ENCODE data around the gene TRIM45. TPM values are rescaled to one million over a fixed set of nuclear protein-coding genes. Genes with fewer than 3 reads are reported as not detected.
"Not testable (repeated sequence)": the region's sequence is repeated elsewhere in the genome, so short reads cannot be mapped to it uniquely, and the experiment has no call there.

The TRIM45 gene
- total RNA-seq, 1 donor from 2014 or later, result 6.7 TPM

DNA sequence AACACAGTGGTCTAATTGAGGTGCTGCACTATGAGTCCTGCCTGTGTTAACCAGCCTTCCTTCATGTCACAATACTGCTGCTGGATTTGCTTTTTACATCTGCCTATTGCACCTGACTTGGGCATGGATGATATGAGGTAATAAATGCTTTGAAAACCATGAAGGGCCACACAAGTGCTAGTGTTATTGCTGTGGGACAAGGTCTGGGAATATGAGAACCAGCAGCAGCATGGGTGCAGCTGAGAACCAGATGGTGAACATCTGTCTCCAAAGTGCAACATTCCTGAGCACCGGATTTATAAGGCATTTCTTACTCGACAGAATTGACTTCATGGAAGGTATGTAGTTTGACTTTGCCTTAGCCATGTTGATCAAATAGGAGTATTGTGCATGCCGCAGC, 16.6 kb downstream of the TRIM45 start:
- TF ChIP-seq CTCF (IDR thresholded peaks at IDR 0.05; ENCODE audit: partially characterized antibody, unreplicated experiment), result no peak
- no peak overlapping the region for H3K27ac Mint-ChIP-seq (ENCODE audit: unreplicated experiment)
- H3K36me3 Mint-ChIP-seq (ENCODE audit: unreplicated experiment), result peaks cover 7% of the 10 kb centered on the region
- H3K9me3 Mint-ChIP-seq (ENCODE audit: unreplicated experiment), result peaks cover 3% of the 10 kb centered on the region
- H3K27me3 Mint-ChIP-seq (ENCODE audit: unreplicated experiment), result peaks cover 9% of the 10 kb centered on the region
- no peak overlapping the region for H3K4me3 Mint-ChIP-seq (ENCODE audit: unreplicated experiment)
- peaks cover 5% of the 10 kb centered on the region for H3K4me1 Mint-ChIP-seq (ENCODE audit: low read depth, unreplicated experiment)
- no peak for DNase-seq

- H3K4me3 Mint-ChIP-seq (ENCODE audit: unreplicated experiment); H3K27ac Mint-ChIP-seq (ENCODE audit: unreplicated experiment); H3K36me3 Mint-ChIP-seq (ENCODE audit: unreplicated experiment): not testable (repeated sequence)
Measured at GRCh38 chr1:117101858-117102257, 19.7 kb downstream of the TRIM45 start.

GRCh38 chr1:117101334-117101733, 20.2 kb downstream of the TRIM45 start:
- Mint-ChIP-seq H3K4me1 (ENCODE audit: low read depth, unreplicated experiment) (peaks cover 5% of the 10 kb centered on the region), H3K9me3 (ENCODE audit: unreplicated experiment) (peaks cover 2% of the 10 kb centered on the region), H3K27me3 (ENCODE audit: unreplicated experiment) (no peaks in the 10 kb centered on the region), H3K36me3 (ENCODE audit: unreplicated experiment) (no peaks in the 10 kb centered on the region), H3K4me3 (ENCODE audit: unreplicated experiment) (no peak overlapping the region), H3K27ac (ENCODE audit: unreplicated experiment) (no peak overlapping the region)
- TF ChIP-seq CTCF (IDR thresholded peaks at IDR 0.05; ENCODE audit: partially characterized antibody, unreplicated experiment), result no peak
- DNase-seq, result no peak

More at GRCh38 chr1:117101858-117102257, 19.7 kb downstream of the TRIM45 start:
- not testable (repeated sequence) for DNase-seq; H3K4me1 Mint-ChIP-seq (ENCODE audit: low read depth, unreplicated experiment); H3K9me3 Mint-ChIP-seq (ENCODE audit: unreplicated experiment); H3K27me3 Mint-ChIP-seq (ENCODE audit: unreplicated experiment)

GRCh38 chr1:117098287-117098890, 23.2 kb downstream of the TRIM45 start:
- H3K27ac Mint-ChIP-seq (ENCODE audit: unreplicated experiment), result no peak overlapping the region

DNA sequence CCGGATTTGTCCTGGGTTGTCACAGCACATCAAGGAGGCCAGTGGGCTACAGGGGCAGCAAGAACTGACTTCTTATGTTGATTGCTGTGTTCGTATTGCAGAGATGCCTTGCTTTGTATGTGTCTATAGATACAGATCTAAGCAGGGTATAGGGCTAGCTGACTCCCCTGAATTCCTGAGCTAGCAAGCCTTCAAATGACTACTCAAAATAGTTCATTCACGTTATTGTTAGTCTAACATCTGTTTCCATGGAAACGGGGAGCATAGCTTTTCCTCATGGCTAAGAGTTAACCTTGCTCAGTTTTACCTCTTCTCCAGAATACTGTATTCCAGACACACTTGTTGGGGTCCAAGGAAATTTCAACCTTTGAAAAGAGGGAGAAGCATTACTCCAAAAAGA, 24.1 kb downstream of the TRIM45 start:
- Mint-ChIP-seq H3K27ac (ENCODE audit: unreplicated experiment) (no peak overlapping the region), H3K27me3 (ENCODE audit: unreplicated experiment) (no peaks in the 10 kb centered on the region), H3K4me3 (ENCODE audit: unreplicated experiment) (no peak overlapping the region), H3K4me1 (ENCODE audit: low read depth, unreplicated experiment) (peaks cover 18% of the 10 kb centered on the region), H3K36me3 (ENCODE audit: unreplicated experiment) (no peaks in the 10 kb centered on the region), H3K9me3 (ENCODE audit: unreplicated experiment) (no peaks in the 10 kb centered on the region)
- no peak for DNase-seq
- TF ChIP-seq CTCF (IDR thresholded peaks at IDR 0.05; ENCODE audit: partially characterized antibody, unreplicated experiment), result no peak

More at GRCh38 chr1:117098287-117098890, 23.2 kb downstream of the TRIM45 start:
- Mint-ChIP-seq H3K36me3 (ENCODE audit: unreplicated experiment) (no peaks in the 10 kb centered on the region), H3K9me3 (ENCODE audit: unreplicated experiment) (no peaks in the 10 kb centered on the region), H3K4me3 (ENCODE audit: unreplicated experiment) (no peak overlapping the region), H3K4me1 (ENCODE audit: low read depth, unreplicated experiment) (peaks cover 11% of the 10 kb centered on the region), H3K27me3 (ENCODE audit: unreplicated experiment) (no peaks in the 10 kb centered on the region)
- no peak for DNase-seq
- no peak for TF ChIP-seq CTCF (IDR thresholded peaks at IDR 0.05; ENCODE audit: partially characterized antibody, unreplicated experiment)
